ENCODE data around the gene ZCCHC14.
A peak's percentile ranks its signal among the peaks of the same experiment; 100 is the strongest.
"Not testable (repeated sequence)": the region's sequence is repeated elsewhere in the genome, so short reads cannot be mapped to it uniquely, and the experiment has no call there.

Gene ZCCHC14

DNA sequence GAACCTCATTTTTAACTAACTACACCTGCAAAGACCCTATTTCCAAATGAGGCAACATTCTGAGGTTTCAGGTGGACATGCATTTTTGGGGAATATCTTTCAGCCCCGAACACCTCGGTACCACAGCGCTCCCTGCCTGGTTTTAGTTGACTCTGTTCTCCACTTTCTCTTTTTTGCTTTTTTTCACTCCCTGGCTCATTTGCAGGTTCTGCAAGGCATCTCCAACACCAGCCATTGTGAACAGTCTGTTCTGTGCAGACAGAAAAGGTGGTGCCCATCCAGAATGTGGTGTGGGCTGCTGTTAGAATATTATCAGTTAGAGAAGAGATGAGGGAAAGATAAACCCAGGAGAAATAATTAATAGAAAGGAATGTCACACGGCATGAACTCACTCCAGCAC lies 32.5 kb upstream of the ZCCHC14 start:
- DNase-seq (ENCODE audit: low read depth): no peak
- no peak for TF ChIP-seq CTCF (IDR thresholded peaks at IDR 0.05; ENCODE audit: control insufficient read depth, insufficient read depth, low read depth, low read length, missing control alignments)
- no peak overlapping the region for H3K4me3 ChIP-seq (ENCODE audit: control insufficient read depth, low read depth, low read length)

- H3K4me3 ChIP-seq (ENCODE audit: control insufficient read depth, low read depth, low read length): no peak overlapping the region
- no peak for DNase-seq (ENCODE audit: low read depth)
- no peak for TF ChIP-seq CTCF (IDR thresholded peaks at IDR 0.05; ENCODE audit: control insufficient read depth, insufficient read depth, low read depth, low read length, missing control alignments)
Observed at GRCh38 chr16:87524407-87524806, 31.6 kb upstream of the ZCCHC14 start.

GRCh38 chr16:87523605-87524004 lies 30.8 kb upstream of the ZCCHC14 start:
- not testable (repeated sequence) for H3K4me3 ChIP-seq (ENCODE audit: control insufficient read depth, low read depth, low read length); DNase-seq (ENCODE audit: low read depth)

DNA sequence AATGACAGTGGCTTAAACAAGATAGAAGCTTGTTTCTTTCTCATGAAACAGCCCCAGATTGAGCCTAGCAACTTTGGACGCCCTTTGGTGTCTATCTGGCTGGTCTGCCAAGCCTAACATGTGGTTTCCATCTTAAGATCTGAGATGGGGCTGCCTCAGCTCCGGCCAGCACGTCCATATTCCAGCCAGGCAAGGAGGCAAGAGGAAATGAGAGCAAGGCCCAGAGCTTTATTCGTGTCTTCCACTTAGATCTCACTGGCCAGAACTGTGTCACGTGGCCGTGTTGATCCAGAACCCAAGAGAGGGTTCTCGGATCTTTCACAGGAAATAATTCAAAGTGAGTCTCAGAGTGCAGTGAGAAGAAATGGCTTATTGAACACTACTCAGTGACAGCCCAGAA lies 28.9 kb upstream of the ZCCHC14 start:
- not testable (repeated sequence) for DNase-seq (ENCODE audit: low read depth)

GRCh38 chr16:87519170-87519569 lies 26.3 kb upstream of the ZCCHC14 start:
- DNase-seq (ENCODE audit: low read depth); H3K4me3 ChIP-seq (ENCODE audit: control insufficient read depth, low read depth, low read length): not testable (repeated sequence)

More for the DNA sequence above, 28.9 kb upstream of the ZCCHC14 start:
- H3K4me3 ChIP-seq (ENCODE audit: control insufficient read depth, low read depth, low read length): not testable (repeated sequence)

- peak; percentile 2 for DNase-seq (ENCODE audit: low read depth)
- H3K4me3 ChIP-seq (ENCODE audit: control insufficient read depth, low read depth, low read length): not testable (repeated sequence)
Observed at GRCh38 chr16:87518430-87519051, 25.7 kb upstream of the ZCCHC14 start.

DNA sequence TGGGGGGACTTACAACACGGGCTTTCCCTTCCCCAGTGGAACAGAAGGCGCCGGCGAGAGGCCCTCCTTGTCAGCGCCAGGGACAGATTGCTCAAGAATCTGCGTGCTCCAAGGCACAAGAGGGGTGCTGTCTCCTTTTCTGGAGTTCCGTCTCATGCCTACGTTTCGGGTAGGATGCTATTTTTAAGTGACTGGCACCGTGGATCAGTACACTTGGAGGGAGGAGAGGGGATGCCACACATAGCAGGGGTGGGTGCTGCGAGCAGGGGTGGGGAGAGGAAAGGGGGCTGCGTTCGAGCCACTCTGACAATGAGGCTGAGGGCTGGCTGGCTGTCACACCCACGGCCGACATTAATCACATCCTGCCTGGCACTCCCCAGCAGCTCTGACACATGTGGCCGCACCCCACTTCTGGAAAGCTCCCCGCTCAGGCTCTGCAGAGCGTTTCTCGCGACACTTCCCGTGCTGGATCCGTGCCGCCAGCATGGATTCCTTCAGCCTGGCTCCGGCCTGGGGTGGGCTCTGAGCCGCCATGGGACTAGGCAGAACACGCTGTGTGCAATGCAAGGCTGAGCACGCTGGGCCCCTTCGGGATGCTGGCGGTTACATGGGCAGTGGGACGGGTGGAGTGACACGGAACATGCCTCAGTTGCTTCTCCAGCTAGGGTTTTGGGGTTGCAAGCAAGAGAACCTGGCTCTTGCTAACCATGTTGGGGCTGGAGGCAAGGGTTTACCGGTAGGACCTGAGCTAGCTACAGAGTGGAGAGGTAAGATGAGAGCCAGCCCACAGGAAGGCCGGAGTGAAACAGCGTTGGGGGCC lies 25.0 kb upstream of the ZCCHC14 start:
- not testable (repeated sequence) for DNase-seq (ENCODE audit: low read depth); H3K4me3 ChIP-seq (ENCODE audit: control insufficient read depth, low read depth, low read length)

DNA sequence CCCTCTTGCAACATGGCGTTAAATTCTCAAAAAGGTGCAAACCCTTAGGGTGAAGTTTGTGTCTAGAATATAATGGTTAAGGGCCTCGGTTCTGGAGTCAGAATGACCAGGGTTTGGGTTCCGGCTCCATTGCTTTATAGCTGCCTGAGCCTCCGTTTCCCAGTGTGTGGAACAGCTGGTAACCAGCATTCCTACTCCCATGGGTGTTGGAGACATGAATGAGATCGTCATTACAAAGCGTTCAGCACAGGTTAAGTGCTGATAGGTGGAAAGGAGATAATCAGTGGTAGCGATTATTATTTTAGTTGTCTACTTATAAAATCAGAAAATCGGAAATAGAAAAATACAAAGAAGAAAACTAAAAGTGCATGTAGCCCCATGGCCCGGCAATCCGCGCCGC lies 23.5 kb upstream of the ZCCHC14 start:
- TF ChIP-seq CTCF (IDR thresholded peaks at IDR 0.05; ENCODE audit: control insufficient read depth, insufficient read depth, low read depth, low read length, missing control alignments): no peak
- no peak overlapping the region for H3K4me3 ChIP-seq (ENCODE audit: control insufficient read depth, low read depth, low read length)
- no peak for DNase-seq (ENCODE audit: low read depth)

DNA sequence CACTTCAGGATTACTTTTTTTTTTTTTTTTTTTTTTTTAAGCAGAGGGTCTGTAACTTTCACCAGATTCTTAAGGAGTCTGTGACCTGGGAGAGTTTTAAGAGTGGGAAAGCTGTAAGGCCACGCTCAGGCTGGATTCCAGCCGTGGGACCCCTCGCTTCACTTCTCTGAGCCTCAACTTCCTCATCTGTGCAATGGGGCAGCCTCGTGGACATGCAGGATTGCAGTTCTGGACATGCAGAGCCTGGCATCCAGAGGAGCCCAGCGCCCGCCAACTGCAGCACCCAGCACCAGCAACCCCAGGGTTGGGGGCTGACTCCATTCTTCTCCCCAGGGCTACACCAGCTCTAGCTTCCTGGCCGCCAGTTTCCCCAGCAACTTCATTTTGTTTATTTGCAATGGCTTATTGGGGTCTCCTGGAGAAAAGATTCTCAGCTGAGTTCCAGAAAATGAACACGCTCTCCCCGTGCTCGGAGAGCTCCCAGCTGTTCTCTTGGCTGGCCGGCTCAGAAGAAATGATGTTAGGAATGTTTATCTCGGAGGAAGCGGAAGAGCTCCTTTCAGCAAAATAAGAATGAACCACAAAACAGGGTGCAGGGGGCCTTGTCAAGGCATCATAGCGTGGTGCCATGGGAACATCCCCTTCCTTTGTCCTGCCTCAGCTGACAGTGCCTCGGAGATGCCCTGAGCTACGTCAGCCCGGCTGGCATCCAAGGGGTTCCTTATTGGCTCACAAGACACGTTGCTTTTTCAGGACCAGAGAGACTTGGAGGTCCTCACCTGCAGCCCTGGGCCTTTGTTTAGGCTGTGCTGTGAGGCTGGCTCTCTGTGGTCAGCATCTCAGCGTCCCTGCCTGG lies 22.9 kb upstream of the ZCCHC14 start:
- no peak for DNase-seq (ENCODE audit: low read depth)
- TF ChIP-seq CTCF (IDR thresholded peaks at IDR 0.05; ENCODE audit: control insufficient read depth, insufficient read depth, low read depth, low read length, missing control alignments): no peak
- no peak overlapping the region for H3K4me3 ChIP-seq (ENCODE audit: control insufficient read depth, low read depth, low read length)

GRCh38 chr16:87509778-87510177 lies 17.0 kb upstream of the ZCCHC14 start:
- DNase-seq (ENCODE audit: low read depth); H3K4me3 ChIP-seq (ENCODE audit: control insufficient read depth, low read depth, low read length): not testable (repeated sequence)

Measured in AG09309 (cell line).